GM12865 (cell line): ENCODE measurements around the gene CPA2.

ENCODE experiments used
- DNase-seq: peaks from one replicate; pipeline ENCODE4 v3.0.0; 2010; ENCODE audit warnings: low read depth
- H3K4me3 ChIP-seq: 2 replicates; pipeline ENCODE4 v1.5.1; 2011; ENCODE audit warnings: mild to moderate bottlenecking, low read depth, low read length, control low read depth
- TF ChIP-seq, protein P1 (sequence below): IDR thresholded peaks from 2 replicates; pipeline ENCODE4 v1.5.1; 2011; ENCODE audit warnings: low read length, control low read depth, low read depth, inconsistent platforms; ENCODE audit not compliant: insufficient read depth; ENCODE audit errors: missing control alignments

Gene CPA2

GRCh38 chr7:130294314-130294713, 27.7 kb downstream of the CPA2 start:
- TF ChIP-seq, protein P1, sequence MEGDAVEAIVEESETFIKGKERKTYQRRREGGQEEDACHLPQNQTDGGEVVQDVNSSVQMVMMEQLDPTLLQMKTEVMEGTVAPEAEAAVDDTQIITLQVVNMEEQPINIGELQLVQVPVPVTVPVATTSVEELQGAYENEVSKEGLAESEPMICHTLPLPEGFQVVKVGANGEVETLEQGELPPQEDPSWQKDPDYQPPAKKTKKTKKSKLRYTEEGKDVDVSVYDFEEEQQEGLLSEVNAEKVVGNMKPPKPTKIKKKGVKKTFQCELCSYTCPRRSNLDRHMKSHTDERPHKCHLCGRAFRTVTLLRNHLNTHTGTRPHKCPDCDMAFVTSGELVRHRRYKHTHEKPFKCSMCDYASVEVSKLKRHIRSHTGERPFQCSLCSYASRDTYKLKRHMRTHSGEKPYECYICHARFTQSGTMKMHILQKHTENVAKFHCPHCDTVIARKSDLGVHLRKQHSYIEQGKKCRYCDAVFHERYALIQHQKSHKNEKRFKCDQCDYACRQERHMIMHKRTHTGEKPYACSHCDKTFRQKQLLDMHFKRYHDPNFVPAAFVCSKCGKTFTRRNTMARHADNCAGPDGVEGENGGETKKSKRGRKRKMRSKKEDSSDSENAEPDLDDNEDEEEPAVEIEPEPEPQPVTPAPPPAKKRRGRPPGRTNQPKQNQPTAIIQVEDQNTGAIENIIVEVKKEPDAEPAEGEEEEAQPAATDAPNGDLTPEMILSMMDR, result no peak
- peak; percentile 69 for DNase-seq
- no peak overlapping the region for H3K4me3 ChIP-seq

GRCh38 chr7:130296221-130296951, 29.7 kb downstream of the CPA2 start:
- TF ChIP-seq, protein P1, result no peak
- no peak for DNase-seq
- H3K4me3 ChIP-seq, result no peak overlapping the region

DNA sequence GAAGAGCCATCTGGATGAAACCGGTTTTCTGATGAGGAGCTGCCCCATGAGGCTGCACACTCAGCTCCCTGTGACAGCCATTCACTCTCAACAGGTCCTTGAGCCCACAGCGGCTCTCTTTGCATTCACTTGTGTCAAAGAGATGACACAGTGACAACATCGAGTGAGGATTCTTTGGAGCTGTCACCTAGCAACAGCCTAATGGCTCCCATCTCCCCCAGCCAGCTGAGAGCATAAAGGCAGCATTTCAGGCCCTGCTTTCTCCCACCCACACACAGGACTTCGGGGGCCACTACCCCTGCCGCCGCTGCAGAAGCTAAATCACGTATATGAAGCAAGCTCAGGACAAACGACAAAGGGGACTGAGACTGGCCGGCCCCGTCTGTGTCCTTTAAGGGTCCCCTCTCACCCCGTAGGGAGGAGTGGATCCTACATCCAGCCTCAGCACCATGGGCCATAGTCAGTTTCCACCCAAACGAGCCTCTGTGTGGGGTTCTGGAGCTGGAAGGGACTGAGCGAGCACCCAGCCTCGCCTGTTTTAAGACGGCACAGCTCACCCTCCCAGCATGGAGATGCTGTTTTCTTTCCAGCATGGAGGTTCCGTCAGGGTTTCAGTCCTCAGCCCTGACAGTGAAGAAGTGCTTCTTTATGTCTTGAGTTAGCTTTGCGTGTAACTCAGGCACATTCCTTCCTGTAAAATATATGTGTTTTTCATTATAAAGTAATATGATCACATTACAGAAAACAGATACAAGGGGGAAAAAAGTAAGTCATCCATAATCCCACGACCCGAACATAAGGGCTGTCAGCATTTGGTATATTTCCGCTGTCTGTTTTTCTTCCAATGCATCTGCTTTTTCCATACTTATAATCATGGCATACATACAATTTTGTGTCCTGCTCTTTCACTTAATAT, 31.2 kb downstream of the CPA2 start:
- no peak overlapping the region for H3K4me3 ChIP-seq
- no peak for DNase-seq
- TF ChIP-seq, protein P1, result no peak

DNA sequence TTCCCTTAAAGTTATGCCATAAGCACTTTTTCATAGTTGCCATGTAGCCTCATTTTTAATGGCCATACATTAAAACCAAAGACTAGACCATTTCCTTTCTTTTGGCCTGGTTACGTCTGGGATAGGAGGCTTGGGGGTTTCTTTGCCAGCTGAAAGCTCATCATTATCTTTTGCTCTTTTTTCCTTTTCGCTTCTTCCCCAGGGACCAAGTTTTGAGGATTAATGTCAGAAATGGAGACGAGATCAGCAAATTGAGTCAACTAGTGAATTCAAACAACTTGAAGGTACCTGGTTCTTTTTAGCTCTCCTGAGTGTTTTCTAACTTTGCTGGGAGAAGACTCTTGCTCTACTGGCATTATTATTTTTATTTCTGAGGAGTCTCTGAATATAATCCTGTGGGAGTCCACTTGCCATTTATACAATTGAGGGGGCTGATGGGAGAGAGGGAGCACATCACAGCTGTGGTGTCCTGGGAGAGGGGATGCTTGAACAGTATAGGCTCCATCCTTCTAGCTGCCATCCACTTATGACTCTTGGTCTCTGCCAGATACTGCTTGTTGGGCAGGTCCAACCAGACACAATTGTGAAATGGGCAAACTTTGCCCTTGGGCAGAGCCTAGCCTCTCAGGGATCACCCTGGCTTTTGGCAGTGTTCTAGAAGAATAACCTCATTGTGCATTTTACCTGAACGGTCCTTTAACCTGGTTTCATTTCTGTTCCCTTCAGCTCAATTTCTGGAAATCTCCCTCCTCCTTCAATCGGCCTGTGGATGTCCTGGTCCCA, 32.1 kb downstream of the CPA2 start:
- DNase-seq, result no peak

DNA sequence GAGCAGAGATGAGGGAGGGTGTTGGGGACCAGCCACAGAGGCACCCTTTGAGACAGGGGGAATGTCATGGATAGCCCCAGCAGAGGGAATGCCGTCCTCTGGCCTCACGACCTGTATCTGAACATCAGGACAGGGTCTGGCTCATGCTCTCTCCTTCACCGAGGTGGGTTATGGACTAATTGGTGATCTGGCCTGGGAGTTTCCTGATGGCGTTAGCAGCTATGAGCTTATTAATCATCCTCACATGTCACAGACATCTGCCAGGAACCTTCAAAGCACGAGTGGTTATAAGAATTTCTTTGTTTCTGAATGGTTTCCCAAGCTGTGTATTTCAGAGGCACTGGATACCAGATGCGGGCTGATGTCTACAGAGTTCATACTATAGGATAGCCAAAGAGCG, 33.2 kb downstream of the CPA2 start:
- DNase-seq, result no peak
- TF ChIP-seq, protein P1, result no peak
- H3K4me3 ChIP-seq, result no peak overlapping the region

More for the DNA sequence above, 32.1 kb downstream of the CPA2 start:
- H3K4me3 ChIP-seq, result no peak overlapping the region
- TF ChIP-seq, protein P1, result no peak

DNA sequence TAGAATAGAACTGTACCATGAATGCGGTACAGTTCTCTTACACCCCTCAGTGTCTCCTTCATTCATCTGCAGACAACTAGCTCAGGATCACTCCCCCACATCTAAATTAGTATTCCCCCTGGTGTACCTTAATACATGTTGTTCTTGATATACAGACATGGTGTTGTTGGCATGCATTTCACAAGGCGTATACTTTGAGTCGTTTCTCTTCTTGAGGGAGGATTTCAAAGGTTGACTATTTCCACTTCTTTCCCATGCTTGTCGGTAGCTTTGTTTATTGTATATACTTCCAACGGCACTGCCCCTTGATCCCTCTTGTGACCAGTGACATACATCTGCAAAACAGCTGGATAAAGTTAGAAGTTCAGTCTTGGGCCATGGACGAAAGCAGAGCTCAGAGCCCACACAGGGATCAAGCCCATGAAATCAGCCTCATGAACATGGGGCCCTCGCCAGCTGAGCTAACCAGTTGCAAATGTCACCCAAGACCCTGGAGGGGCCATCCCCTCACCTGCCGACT, 34.9 kb downstream of the CPA2 start:
- no peak overlapping the region for H3K4me3 ChIP-seq

More for the DNA sequence above, 34.9 kb downstream of the CPA2 start:
- TF ChIP-seq, protein P1, result no peak
- DNase-seq, result no peak
